Prostate gland (tissue), 2 donors: ENCODE measurements around the gene DGCR8. TPM values are rescaled to one million over a fixed set of nuclear protein-coding genes. Genes with fewer than 3 reads are reported as not detected.

Experiments
- DNase-seq: peaks from one replicate; pipeline ENCODE4 v3.0.0-alpha.2; 2019; ENCODE audit warnings: low spot score
- H3K27ac ChIP-seq, 2 donors: fragments of 200-600 bp; sonication (generic); 2 replicates each; pipeline ENCODE4 v1.5.1; 2017 to 2019
- H3K27me3 ChIP-seq: fragments of 200-600 bp; sonication (generic); replicated peaks from 2 replicates; pipeline ENCODE4 v1.5.1; 2019; ENCODE audit not compliant: insufficient read depth
- H3K36me3 ChIP-seq, 2 donors: fragments of 200-600 bp; sonication (generic); 1 replicate in 1 of 2; 2 replicates in 1 of 2; pipeline versions ENCODE4 v1.5.1 to v1.8.1; 2017 to 2019
- H3K4me1 ChIP-seq: fragments of 200-600 bp; sonication (generic); replicated peaks from 2 replicates; pipeline ENCODE4 v1.5.1; 2019
- H3K4me3 ChIP-seq, 2 donors: fragments of 200-600 bp; sonication (generic); 2 replicates each; pipeline ENCODE4 v1.5.1; 2017 to 2019
- H3K9me3 ChIP-seq: fragments of 200-600 bp; sonication (generic); 2 replicates; pipeline ENCODE4 v1.5.1; 2017
- POLR2A ChIP-seq: fragments of 450-650 bp; IDR thresholded peaks from one replicate; pipeline ENCODE4 v1.6.1; 2016; ENCODE audit warnings: antibody characterized with exemption, mild to moderate bottlenecking
- POLR2AphosphoS5 ChIP-seq: sonication (generic); formaldehyde crosslinking; IDR thresholded peaks from one replicate; pipeline ENCODE4 v1.6.1; 2017; ENCODE audit warnings: antibody characterized with exemption
- WGBS: methylation state at CpG from one replicate; pipeline ENCODE4 v1.1.5; 2018; 5-methylcytosine and 5-hydroxymethylcytosine counted together
- intact Hi-C: fragments of 100-400 bp; cut with DNase I; formaldehyde crosslinking; loops from one replicate; pipeline ENCODE4 v1.14.2; 2022
- total RNA-seq, 2 donors: library from RNA; depleted of rRNA; stranded (reverse); fragments of >200 nt; gene quantifications; one replicate each; pipeline ENCODE4 v1.1.0, GENCODE V29; 2016
- TF ChIP-seq, protein P1 (sequence below), 4 experiments: fragments of 200-600 bp in 2 of 4; fragments of 450-650 bp in 2 of 4; sonication (generic) in 2 of 4; IDR thresholded peaks; 1 replicate in 3 of 4; 2 replicates in 1 of 4; pipeline ENCODE4 v1.5.1; 2016 to 2019; ENCODE audit warnings: antibody characterized with exemption in 4 of 4, mild to moderate bottlenecking in 2 of 4, moderate library complexity in 2 of 4

DGCR8 gene
- total RNA-seq, 2 donors from 2014 or later, result 20.9 to 47.6 TPM

DNA sequence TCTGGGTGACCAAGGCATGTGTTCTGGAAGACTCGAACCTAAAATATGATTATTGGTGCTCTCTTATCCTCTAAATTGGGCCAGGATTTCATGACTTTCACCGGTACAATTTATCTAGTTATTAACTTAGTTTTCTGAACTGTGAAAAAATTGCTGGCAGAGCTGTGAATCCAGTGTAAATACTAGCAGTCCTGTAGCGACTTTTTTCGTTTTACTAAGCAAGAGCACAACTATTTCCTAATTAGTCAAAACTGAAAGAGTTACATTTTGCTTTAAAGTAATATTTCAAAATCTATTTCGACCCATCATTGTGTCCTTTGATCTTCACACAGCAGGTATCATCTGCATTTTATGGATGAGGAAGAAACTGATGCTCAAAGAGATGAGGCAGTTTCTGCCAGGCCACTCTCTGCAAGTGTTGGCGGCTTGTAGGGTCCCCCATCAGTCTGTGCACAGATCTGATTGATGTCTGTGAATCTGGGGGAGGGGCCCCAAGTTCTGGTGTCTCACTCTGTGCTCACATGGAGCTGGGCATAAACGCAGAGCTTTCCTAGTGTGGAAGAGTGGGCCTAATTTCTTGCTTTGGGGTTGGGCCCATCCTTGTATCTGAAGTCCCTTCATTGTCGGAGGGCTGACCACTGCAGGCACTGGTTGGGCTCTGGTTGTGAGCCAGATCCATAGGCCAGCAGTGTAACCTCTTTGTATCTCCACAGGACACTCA lies 38.4 kb downstream of the DGCR8 start:
- intact Hi-C loops, result no loop called here
- WGBS, result 20% methylated on average over 8 of the region's 8 CpGs

DNA sequence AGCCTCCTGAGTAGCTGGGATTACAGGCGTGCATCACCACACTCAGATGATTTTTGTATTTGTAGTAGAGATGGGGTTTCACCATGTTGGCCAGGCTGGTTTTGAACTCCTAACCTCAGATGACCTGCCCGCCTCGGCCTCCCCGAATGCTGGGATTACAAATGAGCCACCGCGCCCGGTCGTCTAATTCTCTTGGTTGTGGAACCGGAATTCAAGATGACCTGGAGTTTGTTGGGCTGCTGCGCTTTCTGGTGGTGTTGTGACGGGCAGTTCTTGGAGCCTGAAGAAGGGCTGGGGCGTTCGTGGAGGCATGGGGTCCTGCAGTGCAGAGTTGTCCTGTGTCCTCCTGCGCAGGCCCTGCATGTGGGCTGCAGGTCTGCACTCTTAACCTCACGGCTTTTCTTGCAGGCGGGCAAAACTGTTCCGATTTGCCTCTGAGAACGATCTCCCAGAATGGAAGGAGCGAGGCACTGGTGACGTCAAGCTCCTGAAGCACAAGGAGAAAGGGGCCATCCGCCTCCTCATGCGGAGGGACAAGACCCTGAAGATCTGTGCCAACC lies 41.9 kb downstream of the DGCR8 start:
- TF ChIP-seq, protein P1, sequence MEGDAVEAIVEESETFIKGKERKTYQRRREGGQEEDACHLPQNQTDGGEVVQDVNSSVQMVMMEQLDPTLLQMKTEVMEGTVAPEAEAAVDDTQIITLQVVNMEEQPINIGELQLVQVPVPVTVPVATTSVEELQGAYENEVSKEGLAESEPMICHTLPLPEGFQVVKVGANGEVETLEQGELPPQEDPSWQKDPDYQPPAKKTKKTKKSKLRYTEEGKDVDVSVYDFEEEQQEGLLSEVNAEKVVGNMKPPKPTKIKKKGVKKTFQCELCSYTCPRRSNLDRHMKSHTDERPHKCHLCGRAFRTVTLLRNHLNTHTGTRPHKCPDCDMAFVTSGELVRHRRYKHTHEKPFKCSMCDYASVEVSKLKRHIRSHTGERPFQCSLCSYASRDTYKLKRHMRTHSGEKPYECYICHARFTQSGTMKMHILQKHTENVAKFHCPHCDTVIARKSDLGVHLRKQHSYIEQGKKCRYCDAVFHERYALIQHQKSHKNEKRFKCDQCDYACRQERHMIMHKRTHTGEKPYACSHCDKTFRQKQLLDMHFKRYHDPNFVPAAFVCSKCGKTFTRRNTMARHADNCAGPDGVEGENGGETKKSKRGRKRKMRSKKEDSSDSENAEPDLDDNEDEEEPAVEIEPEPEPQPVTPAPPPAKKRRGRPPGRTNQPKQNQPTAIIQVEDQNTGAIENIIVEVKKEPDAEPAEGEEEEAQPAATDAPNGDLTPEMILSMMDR (IDR thresholded peaks at IDR 0.05), result no peak
- no peak for TF ChIP-seq POLR2A
- TF ChIP-seq POLR2AphosphoS5, result no peak
- no peak for DNase-seq
- no peak overlapping the region for H3K4me3 ChIP-seq
- H3K27ac ChIP-seq, result no peak overlapping the region
- H3K36me3 ChIP-seq, result peaks cover 3 to 6% of the 10 kb centered on the region in 2 donors
- intact Hi-C loops, result no loop called here
- no peaks in the 10 kb centered on the region for H3K9me3 ChIP-seq
- H3K27me3 ChIP-seq, result no peaks in the 10 kb centered on the region
- no peaks in the 10 kb centered on the region for H3K4me1 ChIP-seq
- 93% methylated on average over 22 of the region's 22 CpGs for WGBS

More for the DNA sequence above, 38.4 kb downstream of the DGCR8 start:
- no peak for DNase-seq
- Histone ChIP-seq H3K36me3 (peaks cover 0 to 21% of the 10 kb centered on the region in 2 donors), H3K4me1 (peaks cover 3% of the 10 kb centered on the region), H3K27me3 (no peaks in the 10 kb centered on the region), H3K4me3 (peak overlapping the region; percentile 80 to 88), H3K9me3 (no peaks in the 10 kb centered on the region), H3K27ac (no peak overlapping the region)
- no peak for TF ChIP-seq POLR2AphosphoS5

DNA sequence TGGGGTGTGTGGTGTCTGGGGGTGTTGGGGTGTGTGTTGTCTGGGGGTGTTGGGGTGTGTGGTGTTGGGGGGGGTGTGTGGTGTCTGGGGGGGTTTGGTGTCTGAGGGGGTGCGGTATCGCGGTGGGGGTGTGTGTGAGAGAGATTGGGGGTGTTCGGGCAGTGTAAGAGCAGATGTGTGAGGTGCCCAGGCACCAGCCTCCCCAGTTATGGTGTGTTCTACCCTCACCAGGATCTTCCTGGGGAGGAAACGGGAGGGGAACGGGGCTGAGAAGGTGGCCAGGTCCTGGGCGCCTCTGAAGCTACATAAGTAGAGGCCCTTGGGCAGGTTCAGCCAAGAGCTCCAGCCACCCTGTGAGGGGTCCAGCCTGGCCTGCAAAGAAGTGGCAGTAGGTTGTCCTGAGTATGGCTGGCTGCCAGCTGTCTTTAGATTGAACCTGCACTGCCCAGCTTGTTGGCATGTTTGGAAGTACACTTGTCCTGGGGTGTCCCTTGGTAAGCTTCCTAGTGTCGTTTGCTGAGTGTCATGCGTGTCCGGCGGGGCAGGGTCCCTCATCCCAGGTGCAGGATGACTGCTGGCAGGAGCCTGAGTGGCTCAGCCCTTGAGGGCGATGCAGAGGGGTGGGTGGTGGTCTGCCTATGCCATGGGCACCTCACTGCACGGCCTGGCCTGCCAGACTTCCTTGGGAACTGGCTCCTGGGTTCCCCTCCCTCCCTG lies 43.5 kb downstream of the DGCR8 start:
- TF ChIP-seq, protein P1 (IDR thresholded peaks at IDR 0.05), result no peak
- no peak for TF ChIP-seq POLR2A
- no peak for TF ChIP-seq POLR2AphosphoS5
- WGBS, result 90% methylated on average over 8 of the region's 13 CpGs
- intact Hi-C loops, result no loop called here
- no peaks in the 10 kb centered on the region for H3K4me1 ChIP-seq
- H3K27me3 ChIP-seq, result no peaks in the 10 kb centered on the region
- H3K27ac ChIP-seq, result no peak overlapping the region
- DNase-seq, result no peak
- no peak overlapping the region for H3K4me3 ChIP-seq
- peaks cover 3 to 6% of the 10 kb centered on the region in 2 donors for H3K36me3 ChIP-seq
- no peaks in the 10 kb centered on the region for H3K9me3 ChIP-seq

DNA sequence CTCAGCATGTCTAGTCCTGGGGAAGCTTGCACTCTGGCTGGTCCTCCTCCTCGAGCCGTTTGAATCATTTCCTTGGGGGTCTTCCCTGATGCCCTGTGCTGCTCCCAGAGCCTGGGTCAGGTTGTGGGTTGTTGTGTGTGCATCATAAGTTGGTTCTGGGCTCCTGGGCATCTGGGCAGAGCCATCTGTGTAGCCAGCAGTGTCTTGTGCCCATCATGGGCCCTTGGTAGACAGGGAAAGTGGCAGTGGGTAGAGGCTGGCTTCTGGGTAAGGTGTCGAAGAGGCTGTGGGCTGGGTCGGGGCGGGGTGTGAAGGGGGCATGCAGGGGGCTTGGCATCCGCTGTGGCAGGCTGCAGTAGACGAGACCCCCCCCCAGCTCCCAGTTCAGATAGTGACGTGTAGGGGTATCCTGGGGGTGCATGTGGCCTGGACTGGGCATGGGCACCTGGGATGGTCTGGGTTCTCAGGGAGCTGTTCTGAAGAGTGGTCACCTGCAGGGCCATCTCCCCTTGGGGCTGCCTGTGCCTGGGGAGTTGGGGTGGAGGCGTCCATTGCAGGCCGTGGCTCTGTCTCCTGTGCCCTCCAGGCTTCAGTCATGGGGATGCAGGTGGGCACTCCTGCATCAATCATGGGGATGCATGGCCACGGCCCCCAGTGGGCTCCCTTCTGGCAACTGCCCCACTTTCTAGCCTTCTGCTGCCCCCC lies 44.2 kb downstream of the DGCR8 start:
- H3K9me3 ChIP-seq, result no peaks in the 10 kb centered on the region
- H3K27me3 ChIP-seq, result no peaks in the 10 kb centered on the region
- intact Hi-C loops, result no loop called here
- H3K4me1 ChIP-seq, result no peaks in the 10 kb centered on the region
- TF ChIP-seq POLR2A, result no peak
- TF ChIP-seq, protein P1 (IDR thresholded peaks at IDR 0.05), result no peak
- no peak for DNase-seq
- H3K4me3 ChIP-seq, result no peak overlapping the region
- no peak overlapping the region for H3K27ac ChIP-seq
- peaks cover 3 to 6% of the 10 kb centered on the region in 2 donors for H3K36me3 ChIP-seq
- whole genome bisulfite sequencing, result 89% methylated on average over 10 of the region's 11 CpGs
